Coronary artery (tissue), 2 donors: ENCODE data around the gene MCF2L2.
"Not testable (repeated sequence)": the region's sequence is repeated elsewhere in the genome, so short reads cannot be mapped to it uniquely, and the experiment has no call there.

Source experiments
- DNase-seq: peaks from one replicate; pipeline ENCODE4 v3.0.0-alpha.2; 2017; ENCODE audit warnings: low spot score
- H3K27ac ChIP-seq, 2 donors: fragments of 200-600 bp; sonication (generic); one replicate each; pipeline ENCODE4 v1.5.1; 2016 to 2019
- H3K4me3 ChIP-seq: fragments of 200-600 bp; sonication (generic); 2 replicates; pipeline ENCODE4 v1.5.1; 2016; ENCODE audit warnings: mild to moderate bottlenecking, moderate library complexity
- CTCF ChIP-seq: fragments of 200-600 bp; sonication (generic); IDR thresholded peaks from one replicate; pipeline ENCODE4 v1.5.1; 2019; ENCODE audit warnings: antibody characterized with exemption

The MCF2L2 gene

GRCh38 chr3:183435661-183436060, 7.2 kb upstream of the MCF2L2 start:
- no peak for DNase-seq
- TF ChIP-seq CTCF = no peak
- H3K4me3 ChIP-seq = no peak overlapping the region
- no peak overlapping the region for H3K27ac ChIP-seq

- Histone ChIP-seq H3K27ac (no peak overlapping the region), H3K4me3 (no peak overlapping the region)
- no peak for DNase-seq
- no peak for TF ChIP-seq CTCF
Observed at GRCh38 chr3:183434992-183435391, 6.6 kb upstream of the MCF2L2 start.

DNA sequence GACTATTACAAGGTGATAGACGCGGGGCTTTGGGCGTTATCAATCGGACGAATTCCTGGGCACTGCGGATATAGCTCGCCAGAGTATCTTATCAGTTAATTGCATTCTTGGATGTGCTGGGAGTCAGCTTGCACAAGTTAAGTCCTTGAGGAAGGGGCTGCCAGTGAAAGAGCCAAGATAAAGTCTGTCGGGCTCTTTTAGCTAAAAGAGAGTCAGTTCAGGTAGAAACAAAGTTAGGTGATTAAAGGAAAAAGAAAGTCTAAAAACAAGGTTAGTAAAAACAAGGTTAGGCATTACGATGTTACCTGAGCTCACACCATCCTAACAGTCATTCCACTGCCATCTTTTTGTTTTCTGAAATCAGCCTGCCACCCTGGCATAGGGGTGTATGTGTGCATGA, 6.1 kb upstream of the MCF2L2 start:
- no peak overlapping the region for H3K27ac ChIP-seq
- TF ChIP-seq CTCF = no peak
- H3K4me3 ChIP-seq = no peak overlapping the region
- no peak for DNase-seq

DNA sequence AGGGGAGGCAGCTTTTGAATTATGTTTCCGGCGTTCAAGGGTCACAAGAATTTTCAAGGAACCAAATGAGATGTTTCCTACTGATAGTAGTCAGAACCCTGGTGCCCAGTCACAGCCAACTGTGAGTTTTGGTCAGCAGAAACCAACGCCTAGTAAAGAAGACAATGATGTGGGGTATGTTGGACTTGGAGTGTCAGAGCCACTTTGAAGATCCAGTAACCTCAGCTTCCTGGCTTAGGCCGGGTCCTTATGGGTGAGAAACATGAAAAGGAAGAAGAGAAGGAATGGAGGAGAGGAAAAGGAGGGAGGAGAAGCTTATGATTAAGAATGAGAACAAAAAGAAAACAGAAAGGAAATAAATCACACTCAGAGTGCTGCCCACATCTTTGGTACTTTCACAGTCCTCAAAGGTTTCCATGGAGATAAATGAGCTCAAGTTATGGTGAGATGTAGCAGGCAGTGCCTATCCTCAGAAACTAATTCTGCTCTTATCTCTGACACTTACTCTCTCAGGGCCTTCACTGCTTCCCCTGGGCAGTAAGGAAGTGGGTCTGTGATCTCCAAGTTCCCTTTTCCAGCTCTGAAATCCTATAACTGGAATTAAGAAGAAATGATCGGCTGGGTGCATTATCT, 2.0 kb upstream of the MCF2L2 start:
- DNase-seq = no peak
- Histone ChIP-seq H3K27ac (no peak overlapping the region), H3K4me3 (no peak overlapping the region)
- TF ChIP-seq CTCF = no peak

DNA sequence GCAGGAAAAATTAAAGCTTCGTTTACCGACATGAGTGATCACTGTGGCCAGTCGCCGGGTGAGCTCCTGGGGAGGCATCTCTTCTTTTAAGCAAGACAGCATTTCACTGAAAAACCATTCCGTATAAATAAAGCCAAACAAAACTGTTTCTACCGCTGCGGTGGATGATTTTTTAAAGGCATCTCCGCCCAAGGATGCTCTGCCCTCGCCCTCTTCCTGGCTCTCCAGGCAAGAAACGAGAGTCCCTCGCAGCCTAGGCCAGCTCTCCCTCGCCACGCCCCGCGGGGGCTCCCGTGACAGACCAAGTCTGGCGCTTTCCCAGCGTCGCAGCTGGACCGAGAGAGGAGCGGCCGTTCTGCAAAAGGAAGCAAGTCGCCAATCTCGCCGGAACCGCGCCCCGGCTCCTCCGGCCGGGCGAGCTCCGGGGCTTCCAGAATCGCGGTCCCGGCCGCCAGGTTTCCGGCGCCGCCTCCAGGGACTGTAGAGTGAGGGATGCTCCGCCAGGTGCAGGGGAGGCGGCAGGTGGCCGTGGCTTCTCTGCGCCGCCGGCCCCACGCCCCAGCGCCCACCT, 458 bp downstream of the MCF2L2 start:
- DNase-seq = peak; percentile 75
- Histone ChIP-seq H3K4me3 (peak overlapping the region; percentile 81), H3K27ac (no peak overlapping the region)
- TF ChIP-seq CTCF = no peak

DNA sequence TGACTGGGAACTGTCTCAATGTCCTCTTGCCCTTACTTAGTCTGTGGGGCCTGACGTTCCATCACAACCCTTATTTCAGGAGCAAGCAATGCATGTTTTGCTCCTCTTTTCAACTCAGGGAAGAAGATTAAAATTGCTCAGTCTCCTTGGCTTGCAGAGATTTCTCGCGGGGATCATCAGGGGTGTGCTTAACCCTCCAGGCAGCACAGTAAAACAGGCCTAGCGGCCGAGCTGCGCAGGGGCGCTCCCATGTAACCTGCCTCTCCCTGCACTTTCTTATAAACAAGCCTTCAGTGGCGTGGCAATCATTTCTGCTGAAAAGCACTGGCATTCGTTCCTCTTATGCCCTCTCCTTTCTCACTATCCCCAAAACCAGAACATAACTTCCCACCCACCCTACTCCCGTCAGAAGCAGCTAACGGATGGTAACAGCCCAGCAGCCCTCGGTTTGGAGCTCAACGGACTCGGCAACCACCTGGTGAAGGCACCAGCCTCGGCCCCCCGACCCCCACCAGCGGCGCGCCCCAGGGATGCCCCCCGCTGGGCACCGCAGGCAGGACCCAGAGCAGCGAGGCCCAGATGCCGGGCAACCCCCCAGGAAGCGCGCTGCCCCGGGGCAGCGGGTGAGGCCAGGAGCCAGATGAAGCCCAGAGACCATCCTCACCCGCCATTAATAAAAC, 1.1 kb downstream of the MCF2L2 start:
- no peak for TF ChIP-seq CTCF
- DNase-seq = no peak
- Histone ChIP-seq H3K4me3 (peak overlapping the region; percentile 81), H3K27ac (no peak overlapping the region)

GRCh38 chr3:183418807-183419206, 9.6 kb downstream of the MCF2L2 start:
- DNase-seq, H3K27ac ChIP-seq, H3K4me3 ChIP-seq: not testable (repeated sequence)
